Measurements from ENCODE around the gene NDUFS3.
"Not testable (repeated sequence)": the region's sequence is repeated elsewhere in the genome, so short reads cannot be mapped to it uniquely, and the experiment has no call there.

NDUFS3 gene

GRCh38 chr11:47578524-47579494 lies at the start of gene NDUFS3, which contains the start of gene KBTBD4:
Gene NDUFS3, plus strand, starts transcription at chr11:47579074. Its CDS starts 18 bp downstream, at chr11:47579092.
Gene KBTBD4, minus strand, starts transcription at chr11:47578970. Its CDS starts 19 bp downstream, at chr11:47578951.
- DNase-seq, result peak; percentile 88

DNA sequence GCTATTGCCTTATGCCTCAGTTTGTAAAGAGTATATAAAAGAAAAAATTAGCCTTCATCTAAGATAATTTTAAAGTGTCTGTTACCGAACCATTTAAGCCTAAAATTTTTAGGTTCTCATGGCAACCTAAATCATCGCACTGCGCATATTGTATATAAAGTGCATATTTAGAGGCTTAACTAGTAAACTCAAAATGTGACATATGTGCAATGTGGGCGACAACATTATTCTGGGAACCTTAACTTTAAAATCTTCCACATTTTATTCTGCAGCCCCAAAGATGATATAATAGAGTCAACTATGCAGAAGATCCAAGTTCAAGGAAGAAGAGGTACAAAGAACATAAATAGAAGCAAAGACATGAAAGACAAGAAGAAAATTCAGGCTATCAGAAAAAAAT lies 48.9 kb upstream of the NDUFS3 start:
- no peak for DNase-seq

- DNase-seq, result not testable (repeated sequence)
Observed at GRCh38 chr11:47530721-47531120, 48.2 kb upstream of the NDUFS3 start.

DNA sequence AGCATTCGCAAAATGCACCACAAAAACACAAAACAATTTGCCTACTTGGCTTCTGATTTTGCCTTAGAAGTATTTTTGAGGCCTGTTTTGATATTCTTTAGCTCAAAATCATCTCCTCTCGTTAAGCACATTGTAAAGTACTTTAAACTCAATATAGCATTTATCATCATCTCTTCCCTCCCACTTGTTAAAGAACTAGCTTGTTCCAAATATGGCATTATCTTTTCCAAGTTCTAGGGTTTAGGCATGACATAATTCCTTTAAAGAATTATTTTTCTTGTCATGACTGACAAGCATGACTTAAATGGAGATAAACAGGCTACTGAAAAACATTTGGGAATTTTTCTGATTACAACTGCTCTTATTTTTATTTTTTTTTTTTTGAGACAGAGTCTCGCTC lies 47.2 kb upstream of the NDUFS3 start:
- no peak for DNase-seq

DNA sequence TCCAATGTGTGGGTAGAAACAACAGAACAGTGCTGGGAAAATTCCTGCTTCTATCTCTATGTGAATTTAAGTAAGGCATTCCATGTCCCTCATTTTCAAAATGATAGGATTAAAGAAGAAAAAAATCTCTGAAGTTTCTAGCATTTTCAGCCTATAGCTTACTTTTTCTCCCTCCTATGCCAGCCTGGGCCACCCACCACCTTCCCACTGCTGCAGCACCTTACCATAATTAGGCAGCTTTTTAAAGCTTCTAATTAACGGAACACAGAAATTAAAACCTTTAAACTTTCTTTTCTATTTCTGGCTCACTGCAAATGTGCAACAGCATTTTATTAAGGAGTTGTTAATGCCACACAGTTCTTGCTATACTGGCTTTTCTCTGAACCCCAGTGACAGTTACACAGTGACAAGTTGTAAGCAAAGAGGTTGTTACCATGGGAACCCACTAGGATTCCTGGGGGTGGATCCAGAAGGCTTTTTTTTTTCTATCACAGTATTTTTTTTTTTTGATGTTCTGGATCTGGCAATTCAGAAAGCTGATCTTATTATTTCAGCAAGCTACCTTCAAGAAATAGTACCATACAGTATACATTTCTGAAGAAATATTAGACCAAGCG lies 46.2 kb upstream of the NDUFS3 start:
- no peak for DNase-seq

- DNase-seq, result no peak
Observed at GRCh38 chr11:47533690-47534151, 45.2 kb upstream of the NDUFS3 start.

GRCh38 chr11:47534704-47535251 lies 44.1 kb upstream of the NDUFS3 start:
- DNase-seq, result no peak

GRCh38 chr11:47536915-47537314 lies 42.0 kb upstream of the NDUFS3 start:
- DNase-seq, result no peak

- peak; percentile 59 for DNase-seq
Observed at GRCh38 chr11:47538741-47539565, 39.9 kb upstream of the NDUFS3 start.

GRCh38 chr11:47539681-47540039 lies 39.2 kb upstream of the NDUFS3 start:
- no peak for DNase-seq

GRCh38 chr11:47541070-47541469 lies 37.8 kb upstream of the NDUFS3 start:
- no peak for DNase-seq

DNA sequence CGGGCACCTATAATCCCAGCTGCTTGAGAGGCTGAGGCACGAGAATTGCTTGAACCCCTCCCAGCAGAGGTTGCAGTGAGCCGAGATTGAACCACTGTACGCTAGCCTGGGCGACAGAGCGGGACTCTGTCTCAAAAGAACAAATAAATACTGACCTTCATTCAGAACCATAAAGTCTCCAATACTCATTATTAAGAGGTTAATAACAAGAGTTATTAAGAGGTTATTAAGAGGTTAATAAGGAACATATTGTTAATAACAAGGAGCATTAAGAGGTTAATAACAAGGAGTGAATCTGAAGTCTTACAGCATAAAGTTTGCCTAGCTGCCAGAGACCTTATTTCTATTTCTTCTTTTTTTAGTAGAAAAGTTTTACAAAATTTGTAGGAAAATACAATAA lies 33.6 kb upstream of the NDUFS3 start:
- no peak for DNase-seq

- DNase-seq, result not testable (repeated sequence)
Observed at GRCh38 chr11:47546274-47546673, 32.6 kb upstream of the NDUFS3 start.

DNA sequence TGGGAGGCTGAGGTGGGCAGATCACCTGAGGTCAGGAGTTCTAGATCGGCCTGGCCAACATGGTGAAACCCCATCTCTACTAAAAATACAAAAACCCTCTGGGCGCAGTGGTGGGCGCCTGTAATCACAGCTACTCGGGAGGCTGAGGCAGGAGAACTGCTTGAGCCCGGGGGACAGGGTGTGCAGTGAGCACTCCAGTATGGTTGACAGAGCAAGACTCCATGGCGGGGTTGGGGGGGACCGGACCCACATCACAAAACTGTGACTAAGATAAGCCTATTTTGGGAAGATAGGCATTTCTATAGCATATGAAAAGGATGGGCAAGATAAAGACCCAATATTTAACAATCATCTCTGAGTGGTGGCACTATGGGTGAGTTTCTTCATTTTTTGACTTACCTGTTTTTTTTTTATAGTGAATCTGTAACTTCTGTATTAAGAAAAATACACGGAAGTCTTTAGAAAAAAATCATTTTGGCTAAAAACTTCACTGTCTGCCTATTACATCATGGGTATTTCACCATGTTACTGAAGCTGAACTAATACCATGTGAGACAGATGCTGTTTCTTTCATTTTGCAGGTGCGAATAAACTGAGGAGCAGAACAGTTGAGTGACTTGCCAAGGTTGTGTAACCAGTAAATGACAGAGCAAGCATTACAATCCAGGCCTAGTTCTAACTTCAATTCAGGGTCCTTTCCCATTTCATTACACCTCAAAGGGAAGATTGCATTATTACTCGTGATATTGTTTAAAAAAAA lies 28.4 kb upstream of the NDUFS3 start:
- DNase-seq, result no peak

- no peak for DNase-seq
Observed at GRCh38 chr11:47551086-47551485, 27.8 kb upstream of the NDUFS3 start.

DNA sequence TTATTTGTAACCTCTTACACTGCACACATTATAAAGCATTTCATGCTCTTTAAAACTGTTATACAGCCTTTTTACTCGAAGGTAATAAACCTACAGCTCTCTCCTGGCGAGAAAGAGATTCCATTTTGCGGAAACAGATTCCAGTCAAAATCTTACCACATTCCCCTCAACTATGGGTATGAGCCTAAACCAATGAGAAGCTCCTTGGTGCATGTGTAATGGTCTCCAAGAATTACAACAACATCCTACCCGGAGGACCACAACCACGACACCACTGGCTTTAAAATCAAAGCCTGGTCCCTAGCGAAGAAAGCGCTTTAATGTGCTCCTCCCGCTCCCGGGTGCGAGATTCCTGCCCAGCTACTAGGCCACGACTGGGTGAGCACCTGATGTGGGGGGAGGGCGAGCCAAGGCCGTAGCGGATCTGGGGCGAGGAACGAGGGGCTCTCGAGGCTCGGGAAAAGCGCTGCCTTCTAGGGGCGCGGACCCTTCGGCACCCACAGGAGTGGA lies 26.8 kb upstream of the NDUFS3 start:
- peak; percentile 17 for DNase-seq

GRCh38 chr11:47552566-47553405 lies 26.1 kb upstream of the NDUFS3 start, which contains the start of gene CELF1:
Gene CELF1, minus strand, starts transcription at chr11:47553132. Its CDS starts 53,609 bp downstream, at chr11:47499523.
- DNase-seq, result peak; percentile 95

DNA sequence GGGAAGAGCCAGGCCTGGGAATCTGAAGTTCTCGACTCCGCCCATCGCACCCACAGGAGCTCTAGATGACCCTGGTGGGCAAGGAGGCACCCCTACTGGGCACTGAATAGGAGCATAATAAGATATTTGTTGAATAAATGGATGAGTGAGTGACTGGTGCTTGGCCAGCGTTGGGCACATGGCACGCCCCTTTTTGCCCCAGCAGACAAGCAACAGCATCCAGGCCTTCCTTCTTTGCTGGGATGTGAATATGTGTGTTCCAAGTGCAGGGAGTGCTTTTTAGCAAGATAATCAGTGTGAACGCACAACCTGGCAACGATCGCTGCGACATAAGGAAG lies 25.5 kb upstream of the NDUFS3 start:
- no peak for DNase-seq

GRCh38 chr11:47557004-47557403 lies 21.9 kb upstream of the NDUFS3 start:
- DNase-seq, result not testable (repeated sequence)

GRCh38 chr11:47558695-47559094 lies 20.2 kb upstream of the NDUFS3 start:
- no peak for DNase-seq

DNA sequence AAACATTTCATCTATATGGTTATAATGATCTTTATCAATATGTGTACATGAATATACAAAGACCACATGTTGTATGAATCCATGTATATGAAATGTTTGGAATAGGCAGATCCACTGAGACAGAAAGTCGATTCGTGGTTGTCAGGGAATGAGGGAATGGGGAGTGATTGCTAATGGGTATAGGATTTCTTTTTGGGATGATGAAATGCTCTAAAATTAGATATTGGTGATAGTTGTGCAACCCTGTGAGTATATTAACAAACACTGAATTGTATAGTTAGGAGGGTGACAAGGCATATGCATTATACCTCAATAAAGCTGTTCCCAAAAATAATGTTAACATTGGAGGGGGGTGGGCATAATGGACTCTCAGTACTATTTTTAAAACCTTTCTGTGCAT lies 18.4 kb upstream of the NDUFS3 start:
- DNase-seq, result no peak

All from NCI-H345 (cell line).